Uterus (tissue), 2 donors: ENCODE measurements around the gene AKR1C8.

ENCODE experiments used
- POLR2A ChIP-seq, 2 donors: fragments of 450-650 bp; IDR thresholded peaks; one replicate each; pipeline ENCODE4 v1.6.1; 2016; ENCODE audit warnings: antibody characterized with exemption in 2 of 2, mild to moderate bottlenecking in 1 of 2, moderate library complexity in 1 of 2
- TF ChIP-seq, protein P1 (sequence below), 4 experiments: fragments of 200-600 bp in 2 of 4; fragments of 450-650 bp in 2 of 4; sonication (generic) in 2 of 4; IDR thresholded peaks; one replicate each; pipeline ENCODE4 v1.5.1; 2016 to 2019; ENCODE audit warnings: antibody characterized with exemption in 4 of 4, mild to moderate bottlenecking in 2 of 4, moderate library complexity in 1 of 4

DNA sequence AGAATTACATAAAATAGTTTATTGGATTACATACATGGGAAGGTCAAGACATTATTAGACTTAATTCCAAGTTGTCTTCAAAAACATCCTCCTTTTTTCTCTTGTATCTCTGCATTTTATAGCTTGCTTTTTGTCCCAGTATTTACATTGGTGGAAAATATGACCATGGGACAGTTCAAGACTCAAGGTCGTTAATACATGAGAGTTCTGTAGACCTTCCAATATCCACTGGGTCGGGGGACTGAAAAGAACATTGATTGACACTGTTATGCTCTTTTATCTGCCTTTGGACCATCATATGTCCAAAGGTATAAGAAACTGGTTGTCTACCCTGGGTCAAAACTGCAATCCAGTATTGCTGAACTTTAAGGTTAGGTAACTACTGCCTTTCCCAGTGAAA is 48.4 kb upstream of the AKR1C8 start:
- TF ChIP-seq, protein P1, sequence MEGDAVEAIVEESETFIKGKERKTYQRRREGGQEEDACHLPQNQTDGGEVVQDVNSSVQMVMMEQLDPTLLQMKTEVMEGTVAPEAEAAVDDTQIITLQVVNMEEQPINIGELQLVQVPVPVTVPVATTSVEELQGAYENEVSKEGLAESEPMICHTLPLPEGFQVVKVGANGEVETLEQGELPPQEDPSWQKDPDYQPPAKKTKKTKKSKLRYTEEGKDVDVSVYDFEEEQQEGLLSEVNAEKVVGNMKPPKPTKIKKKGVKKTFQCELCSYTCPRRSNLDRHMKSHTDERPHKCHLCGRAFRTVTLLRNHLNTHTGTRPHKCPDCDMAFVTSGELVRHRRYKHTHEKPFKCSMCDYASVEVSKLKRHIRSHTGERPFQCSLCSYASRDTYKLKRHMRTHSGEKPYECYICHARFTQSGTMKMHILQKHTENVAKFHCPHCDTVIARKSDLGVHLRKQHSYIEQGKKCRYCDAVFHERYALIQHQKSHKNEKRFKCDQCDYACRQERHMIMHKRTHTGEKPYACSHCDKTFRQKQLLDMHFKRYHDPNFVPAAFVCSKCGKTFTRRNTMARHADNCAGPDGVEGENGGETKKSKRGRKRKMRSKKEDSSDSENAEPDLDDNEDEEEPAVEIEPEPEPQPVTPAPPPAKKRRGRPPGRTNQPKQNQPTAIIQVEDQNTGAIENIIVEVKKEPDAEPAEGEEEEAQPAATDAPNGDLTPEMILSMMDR (IDR thresholded peaks at IDR 0.05), result no peak
- TF ChIP-seq POLR2A (IDR thresholded peaks at IDR 0.05), result no peak
